LoVo (cell line): ENCODE measurements around the gene SC5D.
A peak's percentile ranks its signal among the peaks of the same experiment; 100 is the strongest.

Experiments
- DNase-seq: peaks from one replicate; pipeline ENCODE4 v3.0.0-alpha.2; 2016; ENCODE audit warnings: low spot score

SC5D gene

GRCh38 chr11:121292495-121293287 lies at the start of gene SC5D:
Gene SC5D (plus strand): TSS chr11:121292771. CDS start chr11:121303376, 10,605 bp downstream.
- DNase-seq = peak; percentile 96

- no peak for DNase-seq
Observed at GRCh38 chr11:121244884-121245283, 47.7 kb upstream of the SC5D start.

- DNase-seq = no peak
Observed at GRCh38 chr11:121246021-121246768, 46.4 kb upstream of the SC5D start.

GRCh38 chr11:121246769-121247035 lies 45.9 kb upstream of the SC5D start:
- no peak for DNase-seq

- no peak for DNase-seq
Observed at GRCh38 chr11:121248496-121248895, 44.1 kb upstream of the SC5D start.

GRCh38 chr11:121249039-121249663 lies 43.4 kb upstream of the SC5D start:
- DNase-seq = peak; percentile 61

- DNase-seq = no peak
Observed at GRCh38 chr11:121250843-121251242, 41.7 kb upstream of the SC5D start.

GRCh38 chr11:121253951-121254350 lies 38.6 kb upstream of the SC5D start:
- DNase-seq = peak; percentile 27

- no peak for DNase-seq
Observed at GRCh38 chr11:121254756-121255155, 37.8 kb upstream of the SC5D start.

- no peak for DNase-seq
Observed at GRCh38 chr11:121255473-121256125, 37.0 kb upstream of the SC5D start.

GRCh38 chr11:121257289-121257688 lies 35.3 kb upstream of the SC5D start:
- no peak for DNase-seq

- peak; percentile 56 for DNase-seq
Observed at GRCh38 chr11:121257976-121258375, 34.6 kb upstream of the SC5D start.

- DNase-seq = no peak
Observed at GRCh38 chr11:121265586-121265985, 27.0 kb upstream of the SC5D start.

- DNase-seq = no peak
Observed at GRCh38 chr11:121268581-121268980, 24.0 kb upstream of the SC5D start.

GRCh38 chr11:121270001-121270678 lies 22.4 kb upstream of the SC5D start:
- no peak for DNase-seq

GRCh38 chr11:121274332-121274991 lies 18.1 kb upstream of the SC5D start:
- DNase-seq = no peak

GRCh38 chr11:121281698-121282097 lies 10.9 kb upstream of the SC5D start:
- peak; percentile 17 for DNase-seq

- DNase-seq = no peak
Observed at GRCh38 chr11:121282386-121282785, 10.2 kb upstream of the SC5D start.

GRCh38 chr11:121282886-121283502 lies 9.6 kb upstream of the SC5D start:
- DNase-seq = no peak

GRCh38 chr11:121291319-121291718 lies 1.3 kb upstream of the SC5D start:
- no peak for DNase-seq

GRCh38 chr11:121291896-121292494 lies 576 bp upstream of the SC5D start:
- DNase-seq = no peak
